Measurements from ENCODE around the gene ATAT1. TPM values are rescaled to one million over a fixed set of nuclear protein-coding genes. Genes with fewer than 3 reads are reported as not detected.
A peak's percentile ranks its signal among the peaks of the same experiment; 100 is the strongest.

The ATAT1 gene
- total RNA-seq, 1 experiment from 2014 or later: 30.0 TPM

- no peak for TF ChIP-seq CTCF (IDR thresholded peaks at IDR 0.05; ENCODE audit: unreplicated experiment)
- no peaks in the 10 kb centered on the region for H3K9me3 Mint-ChIP-seq (ENCODE audit: low read depth, unreplicated experiment)
- peak; percentile 71 for DNase-seq
- peaks cover 74% of the 10 kb centered on the region for H3K4me1 Mint-ChIP-seq (ENCODE audit: low read depth, unreplicated experiment)
- BruUV-seq (replicated peaks): TSS peak; percentile 68
- H3K27me3 Mint-ChIP-seq (ENCODE audit: unreplicated experiment): no peaks in the 10 kb centered on the region
- peak overlapping the region; percentile 42 for H3K27ac Mint-ChIP-seq (ENCODE audit: unreplicated experiment)
- H3K4me3 Mint-ChIP-seq (ENCODE audit: low read depth, unreplicated experiment): peak overlapping the region; percentile 41
- H3K36me3 Mint-ChIP-seq (ENCODE audit: insufficient read depth, unreplicated experiment): peaks cover 73% of the 10 kb centered on the region
- intact Hi-C loops (cut with micrococcal nuclease; ENCODE audit: unreplicated experiment): no loop called here
- CTCF ChIA-PET: interaction anchor here (0.6 to 1.5 kb wide), 7 partner anchors 8 to 70 kb away, joined by 3 to 11 read pairs (median 4); partner anchors contain the start of genes MDC1 and NRM
These were observed 55.8 kb downstream of the ATAT1 start for GRCh38 chr6:30682143-30683117.

GRCh38 chr6:30683183-30683979 lies 56.7 kb downstream of the ATAT1 start:
- H3K27ac Mint-ChIP-seq (ENCODE audit: unreplicated experiment): peak overlapping the region; percentile 42
- CTCF ChIA-PET: interaction anchor here (0.6 kb wide), 1 partner anchor 301 kb away, joined by 4 read pairs; no protein-coding TSS in a partner anchor
- H3K9me3 Mint-ChIP-seq (ENCODE audit: low read depth, unreplicated experiment): no peaks in the 10 kb centered on the region
- H3K27me3 Mint-ChIP-seq (ENCODE audit: unreplicated experiment): no peaks in the 10 kb centered on the region
- no peak for TF ChIP-seq CTCF (IDR thresholded peaks at IDR 0.05; ENCODE audit: unreplicated experiment)
- intact Hi-C loops (cut with micrococcal nuclease; ENCODE audit: unreplicated experiment): no loop called here
- H3K4me3 Mint-ChIP-seq (ENCODE audit: low read depth, unreplicated experiment): peak overlapping the region; percentile 41
- H3K36me3 Mint-ChIP-seq (ENCODE audit: insufficient read depth, unreplicated experiment): peaks cover 79% of the 10 kb centered on the region
- H3K4me1 Mint-ChIP-seq (ENCODE audit: low read depth, unreplicated experiment): peaks cover 82% of the 10 kb centered on the region
- no peak for DNase-seq
- no TSS peak for BruUV-seq (replicated peaks)

GRCh38 chr6:30683980-30684338 lies 57.3 kb downstream of the ATAT1 start:
- Mint-ChIP-seq H3K4me3 (ENCODE audit: low read depth, unreplicated experiment) (peak overlapping the region; percentile 41), H3K4me1 (ENCODE audit: low read depth, unreplicated experiment) (peaks cover 84% of the 10 kb centered on the region), H3K27ac (ENCODE audit: unreplicated experiment) (peak overlapping the region; percentile 4), H3K36me3 (ENCODE audit: insufficient read depth, unreplicated experiment) (peaks cover 77% of the 10 kb centered on the region), H3K27me3 (ENCODE audit: unreplicated experiment) (no peaks in the 10 kb centered on the region), H3K9me3 (ENCODE audit: low read depth, unreplicated experiment) (no peaks in the 10 kb centered on the region)
- CTCF ChIA-PET: interaction anchor here (0.6 kb wide), 1 partner anchor 301 kb away, joined by 4 read pairs; no protein-coding TSS in a partner anchor
- no peak for DNase-seq
- TF ChIP-seq CTCF (IDR thresholded peaks at IDR 0.05; ENCODE audit: unreplicated experiment): no peak
- intact Hi-C loops (cut with micrococcal nuclease; ENCODE audit: unreplicated experiment): no loop called here
- no TSS peak for BruUV-seq (replicated peaks)

- intact Hi-C loops (cut with micrococcal nuclease; ENCODE audit: unreplicated experiment): no loop called here
- H3K4me1 Mint-ChIP-seq (ENCODE audit: low read depth, unreplicated experiment): peaks cover 84% of the 10 kb centered on the region
- BruUV-seq (replicated peaks): no TSS peak
- TF ChIP-seq CTCF (IDR thresholded peaks at IDR 0.05; ENCODE audit: unreplicated experiment): no peak
- no peaks in the 10 kb centered on the region for H3K9me3 Mint-ChIP-seq (ENCODE audit: low read depth, unreplicated experiment)
- H3K4me3 Mint-ChIP-seq (ENCODE audit: low read depth, unreplicated experiment): peak overlapping the region; percentile 78
- peak overlapping the region; percentile 89 for H3K27ac Mint-ChIP-seq (ENCODE audit: unreplicated experiment)
- CTCF ChIA-PET: interaction anchor here (0.6 kb wide), 1 partner anchor 300 kb away, joined by 4 read pairs; no protein-coding TSS in a partner anchor
- H3K27me3 Mint-ChIP-seq (ENCODE audit: unreplicated experiment): no peaks in the 10 kb centered on the region
- peaks cover 71% of the 10 kb centered on the region for H3K36me3 Mint-ChIP-seq (ENCODE audit: insufficient read depth, unreplicated experiment)
- no peak for DNase-seq
These were observed 57.9 kb downstream of the ATAT1 start for GRCh38 chr6:30684386-30685156.

All from Calu3 (cell line).